Measurements from ENCODE around the gene TECPR1.

The TECPR1 gene

GRCh38 chr7:98214811-98215321 is 37.2 kb downstream of the TECPR1 start:
- H3K4me1 ChIP-seq (ENCODE audit: control insufficient read depth, insufficient read depth, low read length), result no peaks in the 10 kb centered on the region
- no peak overlapping the region for H3K4me3 ChIP-seq (ENCODE audit: low read length in 2 of 2)
- peaks cover 0 to 2% of the 10 kb centered on the region in 2 donors for H3K36me3 ChIP-seq (ENCODE audit: control insufficient read depth in 2 of 2, insufficient read depth in 2 of 2, low read length in 2 of 2)
- no peaks in the 10 kb centered on the region for H3K9me3 ChIP-seq (ENCODE audit: control insufficient read depth in 2 of 2, low read length in 2 of 2)
- peaks cover 6 to 11% of the 10 kb centered on the region in 2 donors for H3K27me3 ChIP-seq (ENCODE audit: control insufficient read depth in 1 of 2, insufficient read depth in 2 of 2, low read length in 2 of 2)
- no peak overlapping the region for H3K27ac ChIP-seq (ENCODE audit: low read length)
- no peak overlapping the region for H3K9ac ChIP-seq (ENCODE audit: low read length in 2 of 2)

- peaks cover 0 to 2% of the 10 kb centered on the region in 2 donors for H3K36me3 ChIP-seq (ENCODE audit: control insufficient read depth in 2 of 2, insufficient read depth in 2 of 2, low read length in 2 of 2)
- H3K27ac ChIP-seq (ENCODE audit: low read length), result no peak overlapping the region
Observed at GRCh38 chr7:98213888-98214810, 37.9 kb downstream of the TECPR1 start.

GRCh38 chr7:98213296-98213887 is 38.6 kb downstream of the TECPR1 start:
- Histone ChIP-seq H3K9ac (ENCODE audit: low read length in 2 of 2) (no peak overlapping the region), H3K27ac (ENCODE audit: low read length) (no peak overlapping the region), H3K36me3 (ENCODE audit: control insufficient read depth in 2 of 2, insufficient read depth in 2 of 2, low read length in 2 of 2) (peaks cover 0 to 2% of the 10 kb centered on the region in 2 donors), H3K4me1 (ENCODE audit: control insufficient read depth, insufficient read depth, low read length) (no peaks in the 10 kb centered on the region), H3K4me3 (ENCODE audit: low read length in 2 of 2) (no peak overlapping the region), H3K27me3 (ENCODE audit: control insufficient read depth in 1 of 2, insufficient read depth in 2 of 2, low read length in 2 of 2) (peaks cover 6 to 11% of the 10 kb centered on the region in 2 donors), H3K9me3 (ENCODE audit: control insufficient read depth in 2 of 2, low read length in 2 of 2) (no peaks in the 10 kb centered on the region)

More at GRCh38 chr7:98213888-98214810, 37.9 kb downstream of the TECPR1 start:
- H3K4me3 ChIP-seq (ENCODE audit: low read length in 2 of 2), result no peak overlapping the region
- no peak overlapping the region for H3K9ac ChIP-seq (ENCODE audit: low read length in 2 of 2)
- no peaks in the 10 kb centered on the region for H3K4me1 ChIP-seq (ENCODE audit: control insufficient read depth, insufficient read depth, low read length)
- H3K9me3 ChIP-seq (ENCODE audit: control insufficient read depth in 2 of 2, low read length in 2 of 2), result no peaks in the 10 kb centered on the region
- H3K27me3 ChIP-seq (ENCODE audit: control insufficient read depth in 1 of 2, insufficient read depth in 2 of 2, low read length in 2 of 2), result peaks cover 6 to 11% of the 10 kb centered on the region in 2 donors

- no peaks in the 10 kb centered on the region for H3K4me1 ChIP-seq (ENCODE audit: control insufficient read depth, insufficient read depth, low read length)
- H3K27ac ChIP-seq (ENCODE audit: low read length), result no peak overlapping the region
- H3K9ac ChIP-seq (ENCODE audit: low read length in 2 of 2), result no peak overlapping the region
- H3K9me3 ChIP-seq (ENCODE audit: control insufficient read depth in 2 of 2, low read length in 2 of 2), result no peaks in the 10 kb centered on the region
- peaks cover 6 to 11% of the 10 kb centered on the region in 2 donors for H3K27me3 ChIP-seq (ENCODE audit: control insufficient read depth in 1 of 2, insufficient read depth in 2 of 2, low read length in 2 of 2)
- H3K4me3 ChIP-seq (ENCODE audit: low read length in 2 of 2), result no peak overlapping the region
- H3K36me3 ChIP-seq (ENCODE audit: control insufficient read depth in 2 of 2, insufficient read depth in 2 of 2, low read length in 2 of 2), result peaks cover 0 to 2% of the 10 kb centered on the region in 2 donors
Observed at GRCh38 chr7:98212532-98213041, 39.4 kb downstream of the TECPR1 start.

DNA sequence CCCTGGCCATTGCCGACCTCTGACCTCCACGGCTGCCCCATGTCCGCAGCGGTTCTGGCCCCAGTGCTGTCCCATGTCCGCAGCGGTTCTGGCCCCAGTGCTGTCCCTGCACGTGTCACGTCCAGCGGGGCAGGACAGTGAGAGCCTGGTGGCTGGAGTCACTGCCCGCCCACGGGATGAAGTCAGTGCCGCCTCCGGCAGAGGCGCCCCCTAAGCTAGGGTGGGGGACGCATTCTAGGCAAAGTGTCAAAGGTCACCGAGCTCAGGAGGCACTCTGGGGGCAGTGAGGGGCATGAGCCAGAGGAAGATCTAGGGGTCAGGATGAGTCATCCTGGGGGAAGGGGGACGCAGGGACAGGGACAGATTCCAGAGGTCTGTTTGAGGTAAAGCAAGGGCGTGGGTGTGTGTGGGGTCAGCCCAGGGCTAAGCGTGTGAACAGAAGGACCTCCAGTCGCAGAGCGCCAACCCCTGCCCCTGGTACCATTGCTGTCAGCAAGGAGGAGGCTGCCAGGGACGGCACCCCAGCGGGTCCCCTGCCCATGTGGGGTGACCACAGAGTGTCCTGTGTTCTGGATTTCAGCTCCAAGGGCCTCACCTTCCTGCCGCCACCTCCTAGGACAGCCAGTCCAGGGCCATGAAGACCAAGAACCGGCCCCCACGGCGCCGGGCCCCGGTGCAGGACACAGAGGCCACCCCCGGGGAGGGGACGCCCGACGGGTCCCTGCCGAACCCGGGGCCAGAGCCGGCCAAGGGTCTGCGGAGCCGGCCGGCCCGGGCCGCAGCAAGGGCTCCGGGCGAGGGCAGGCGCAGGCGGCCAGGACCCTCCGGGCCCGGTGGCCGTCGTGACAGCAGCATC is 40.1 kb downstream of the TECPR1 start:
- H3K27ac ChIP-seq (ENCODE audit: low read length), result no peak overlapping the region
- H3K36me3 ChIP-seq (ENCODE audit: control insufficient read depth in 2 of 2, insufficient read depth in 2 of 2, low read length in 2 of 2), result peaks cover 2% of the 10 kb centered on the region in 2 donors
- no peaks in the 10 kb centered on the region for H3K4me1 ChIP-seq (ENCODE audit: control insufficient read depth, insufficient read depth, low read length)
- H3K27me3 ChIP-seq (ENCODE audit: control insufficient read depth in 1 of 2, insufficient read depth in 2 of 2, low read length in 2 of 2), result peaks cover 6 to 11% of the 10 kb centered on the region in 2 donors
- H3K9ac ChIP-seq (ENCODE audit: low read length in 2 of 2), result no peak overlapping the region
- no peak overlapping the region for H3K4me3 ChIP-seq (ENCODE audit: low read length in 2 of 2)
- H3K9me3 ChIP-seq (ENCODE audit: control insufficient read depth in 2 of 2, low read length in 2 of 2), result no peaks in the 10 kb centered on the region

DNA sequence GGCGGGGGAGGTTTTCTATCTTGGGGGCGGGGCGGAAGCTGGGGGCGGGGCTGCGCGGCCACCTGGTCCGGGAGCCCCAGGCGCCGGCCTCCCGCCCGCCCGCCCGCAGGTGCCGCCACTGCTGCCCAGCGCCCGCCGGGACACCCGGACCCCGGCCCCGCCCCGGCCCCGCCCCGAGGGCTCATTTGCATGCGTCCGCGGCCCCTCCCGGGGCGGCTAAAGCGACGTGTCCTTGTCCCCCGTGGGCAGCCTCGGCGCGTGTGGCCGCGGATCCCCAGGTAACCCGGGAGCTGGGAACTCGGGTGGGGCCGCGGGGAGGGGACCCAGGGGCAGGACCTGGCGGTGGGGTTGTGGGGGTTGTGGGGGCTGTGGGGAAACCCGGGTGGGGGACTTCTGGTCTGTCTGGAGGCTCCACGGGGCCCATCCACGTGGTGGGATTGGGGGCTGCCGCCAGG is 40.8 kb downstream of the TECPR1 start, which contains the start of gene BHLHA15:
TSS of gene BHLHA15 (plus strand) at position 219 of the 455 bp plus-strand sequence. CDS start 871 bp downstream, outside the sequence.
- no peaks in the 10 kb centered on the region for H3K4me1 ChIP-seq (ENCODE audit: control insufficient read depth, insufficient read depth, low read length)
- peaks cover 9% of the 10 kb centered on the region in 2 donors for H3K36me3 ChIP-seq (ENCODE audit: control insufficient read depth in 2 of 2, insufficient read depth in 2 of 2, low read length in 2 of 2)
- no peak within 1 kb of the TSS for H3K9ac ChIP-seq (ENCODE audit: low read length in 2 of 2)
- no peak within 1 kb of the TSS for H3K4me3 ChIP-seq (ENCODE audit: low read length in 2 of 2)
- no peak within 1 kb of the TSS for H3K27ac ChIP-seq (ENCODE audit: low read length)
- peaks cover 6 to 11% of the 10 kb centered on the region in 2 donors for H3K27me3 ChIP-seq (ENCODE audit: control insufficient read depth in 1 of 2, insufficient read depth in 2 of 2, low read length in 2 of 2)
- no peaks in the 10 kb centered on the region for H3K9me3 ChIP-seq (ENCODE audit: control insufficient read depth in 2 of 2, low read length in 2 of 2)

GRCh38 chr7:98210513-98211220 is 41.4 kb downstream of the TECPR1 start:
- Histone ChIP-seq H3K36me3 (ENCODE audit: control insufficient read depth in 2 of 2, insufficient read depth in 2 of 2, low read length in 2 of 2) (peaks cover 10 to 12% of the 10 kb centered on the region in 2 donors), H3K4me3 (ENCODE audit: low read length in 2 of 2) (no peak overlapping the region), H3K27ac (ENCODE audit: low read length) (no peak overlapping the region), H3K27me3 (ENCODE audit: control insufficient read depth in 1 of 2, insufficient read depth in 2 of 2, low read length in 2 of 2) (peaks cover 6 to 11% of the 10 kb centered on the region in 2 donors), H3K4me1 (ENCODE audit: control insufficient read depth, insufficient read depth, low read length) (no peaks in the 10 kb centered on the region), H3K9me3 (ENCODE audit: control insufficient read depth in 2 of 2, low read length in 2 of 2) (no peaks in the 10 kb centered on the region), H3K9ac (ENCODE audit: low read length in 2 of 2) (no peak overlapping the region)

DNA sequence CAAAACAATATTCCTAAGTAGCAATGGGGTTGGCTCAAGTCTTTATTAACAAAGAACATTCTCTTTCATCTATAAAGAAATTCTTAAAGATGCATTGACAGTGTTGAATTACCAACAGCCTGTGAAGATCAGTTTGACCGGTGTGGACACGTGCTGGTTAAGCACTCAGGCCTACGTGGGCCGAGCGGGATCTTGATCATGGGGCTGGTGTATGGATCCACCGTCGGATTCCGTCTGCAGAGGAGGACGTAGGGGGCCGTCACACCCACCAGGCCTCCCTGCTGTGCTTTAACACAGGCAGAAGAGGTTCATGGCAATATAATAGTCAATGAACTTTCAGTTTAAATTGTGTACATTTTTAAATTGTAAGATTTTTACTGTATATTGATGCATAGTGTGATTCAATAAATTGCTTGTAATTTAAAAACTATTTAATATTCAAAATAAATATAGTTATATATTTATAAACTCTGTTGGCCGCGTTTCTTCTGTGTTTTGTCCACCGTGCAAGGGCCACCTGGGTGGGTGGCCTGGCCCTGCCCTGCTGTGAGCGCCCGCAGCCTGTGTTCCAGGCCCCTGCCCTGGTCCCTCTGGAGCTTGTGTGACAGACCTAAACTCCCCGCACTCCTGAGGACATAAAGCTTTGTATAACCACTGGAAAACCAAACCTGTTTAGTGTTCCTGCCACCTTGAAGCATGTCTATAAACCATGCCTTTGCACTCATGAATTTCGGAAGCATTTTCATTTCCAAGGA is 42.7 kb downstream of the TECPR1 start:
- H3K27ac ChIP-seq (ENCODE audit: low read length), result no peak overlapping the region
- no peaks in the 10 kb centered on the region for H3K9me3 ChIP-seq (ENCODE audit: control insufficient read depth in 2 of 2, low read length in 2 of 2)
- H3K9ac ChIP-seq (ENCODE audit: low read length in 2 of 2), result no peak overlapping the region
- peaks cover 10 to 20% of the 10 kb centered on the region in 2 donors for H3K36me3 ChIP-seq (ENCODE audit: control insufficient read depth in 2 of 2, insufficient read depth in 2 of 2, low read length in 2 of 2)
- H3K4me1 ChIP-seq (ENCODE audit: control insufficient read depth, insufficient read depth, low read length), result no peaks in the 10 kb centered on the region
- H3K27me3 ChIP-seq (ENCODE audit: control insufficient read depth in 1 of 2, insufficient read depth in 2 of 2, low read length in 2 of 2), result peaks cover 6 to 11% of the 10 kb centered on the region in 2 donors
- H3K4me3 ChIP-seq (ENCODE audit: low read length in 2 of 2), result no peak overlapping the region
